Measurements from ENCODE around the gene APLF.
"Not testable (repeated sequence)": the region's sequence is repeated elsewhere in the genome, so short reads cannot be mapped to it uniquely, and the experiment has no call there.

The APLF gene

DNA sequence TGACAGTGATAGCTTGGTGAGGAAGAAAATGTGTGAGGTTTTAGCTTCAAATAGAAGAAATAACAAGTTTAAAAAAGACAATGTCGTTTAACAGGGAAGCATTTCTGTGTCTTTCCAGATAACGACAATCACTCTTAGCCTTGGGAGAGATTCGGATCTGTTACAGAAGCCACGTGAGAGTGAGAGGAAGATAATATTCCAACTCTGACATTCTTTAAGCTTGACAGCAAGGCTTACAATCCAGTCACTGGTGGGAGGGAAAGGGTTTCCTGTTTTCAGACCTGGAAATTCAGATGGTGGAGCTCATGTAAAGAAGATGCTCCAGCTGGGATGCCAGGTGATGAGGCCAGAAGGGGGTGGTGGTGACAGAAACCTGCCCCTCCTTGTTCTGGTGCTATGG, 31.1 kb upstream of the APLF start:
- Mint-ChIP-seq H3K27me3 (ENCODE audit: low read depth) (no peaks in the 10 kb centered on the region), H3K4me3 (peak overlapping the region in 1 of 3 experiments; percentile 34), H3K27ac (peak overlapping the region; percentile 41 to 83 (median 51)), H3K36me3 (ENCODE audit: low read depth) (no peaks in the 10 kb centered on the region), H3K9me3 (no peaks in the 10 kb centered on the region), H3K4me1 (peaks cover 45% of the 10 kb centered on the region)
- TF ChIP-seq, protein P1, sequence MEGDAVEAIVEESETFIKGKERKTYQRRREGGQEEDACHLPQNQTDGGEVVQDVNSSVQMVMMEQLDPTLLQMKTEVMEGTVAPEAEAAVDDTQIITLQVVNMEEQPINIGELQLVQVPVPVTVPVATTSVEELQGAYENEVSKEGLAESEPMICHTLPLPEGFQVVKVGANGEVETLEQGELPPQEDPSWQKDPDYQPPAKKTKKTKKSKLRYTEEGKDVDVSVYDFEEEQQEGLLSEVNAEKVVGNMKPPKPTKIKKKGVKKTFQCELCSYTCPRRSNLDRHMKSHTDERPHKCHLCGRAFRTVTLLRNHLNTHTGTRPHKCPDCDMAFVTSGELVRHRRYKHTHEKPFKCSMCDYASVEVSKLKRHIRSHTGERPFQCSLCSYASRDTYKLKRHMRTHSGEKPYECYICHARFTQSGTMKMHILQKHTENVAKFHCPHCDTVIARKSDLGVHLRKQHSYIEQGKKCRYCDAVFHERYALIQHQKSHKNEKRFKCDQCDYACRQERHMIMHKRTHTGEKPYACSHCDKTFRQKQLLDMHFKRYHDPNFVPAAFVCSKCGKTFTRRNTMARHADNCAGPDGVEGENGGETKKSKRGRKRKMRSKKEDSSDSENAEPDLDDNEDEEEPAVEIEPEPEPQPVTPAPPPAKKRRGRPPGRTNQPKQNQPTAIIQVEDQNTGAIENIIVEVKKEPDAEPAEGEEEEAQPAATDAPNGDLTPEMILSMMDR (IDR thresholded peaks at IDR 0.05; ENCODE audit: unreplicated experiment in 3 of 3): no peak

DNA sequence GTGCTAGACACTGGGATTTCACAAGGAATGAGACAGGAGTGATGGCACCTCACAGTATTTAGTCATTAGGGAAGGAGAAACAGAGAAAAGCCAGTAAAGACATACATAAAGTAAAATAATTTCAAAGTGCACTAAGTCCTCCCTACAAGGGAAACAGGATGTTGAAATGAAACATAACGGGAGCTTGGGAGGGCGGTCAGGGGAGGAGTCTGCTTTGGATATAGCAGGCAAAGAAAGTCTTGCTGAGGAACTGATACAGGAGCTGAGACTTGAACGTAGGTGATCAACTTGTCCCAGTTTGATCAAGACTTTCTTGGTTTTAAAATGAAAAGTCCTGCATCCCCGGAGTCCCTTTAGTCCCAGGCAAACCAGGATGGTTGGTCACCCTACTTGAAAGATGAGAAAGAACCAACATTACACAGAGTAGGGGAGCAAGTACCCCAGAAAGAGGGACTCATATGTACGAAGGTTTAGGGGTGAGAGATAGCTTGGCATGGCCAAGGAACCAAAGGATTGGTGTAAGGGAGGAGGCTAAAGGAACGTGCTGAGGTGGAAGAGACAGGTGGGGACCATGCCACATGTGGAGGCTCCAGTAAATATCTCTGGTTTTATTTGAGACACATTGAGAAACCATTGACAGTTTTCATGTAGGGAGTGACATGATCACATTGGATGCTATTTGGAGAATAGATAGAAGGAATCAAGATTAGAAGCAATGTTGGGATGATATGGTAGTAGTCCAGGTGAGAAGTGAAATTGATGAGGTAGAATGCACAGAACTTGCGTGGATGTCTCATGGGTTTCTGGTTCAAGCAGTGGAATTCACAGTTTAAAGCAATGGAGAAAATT, 28.7 kb upstream of the APLF start:
- H3K9me3 Mint-ChIP-seq: no peaks in the 10 kb centered on the region
- H3K36me3 Mint-ChIP-seq (ENCODE audit: low read depth): no peaks in the 10 kb centered on the region
- H3K27me3 Mint-ChIP-seq (ENCODE audit: low read depth): no peaks in the 10 kb centered on the region
- peak overlapping the region; percentile 38 to 76 (median 59) for H3K27ac Mint-ChIP-seq
- TF ChIP-seq, protein P1 (IDR thresholded peaks at IDR 0.05; ENCODE audit: unreplicated experiment in 3 of 3): no peak
- peaks cover 51% of the 10 kb centered on the region for H3K4me1 Mint-ChIP-seq
- peak overlapping the region in 1 of 3 experiments; percentile 23 for H3K4me3 Mint-ChIP-seq

DNA sequence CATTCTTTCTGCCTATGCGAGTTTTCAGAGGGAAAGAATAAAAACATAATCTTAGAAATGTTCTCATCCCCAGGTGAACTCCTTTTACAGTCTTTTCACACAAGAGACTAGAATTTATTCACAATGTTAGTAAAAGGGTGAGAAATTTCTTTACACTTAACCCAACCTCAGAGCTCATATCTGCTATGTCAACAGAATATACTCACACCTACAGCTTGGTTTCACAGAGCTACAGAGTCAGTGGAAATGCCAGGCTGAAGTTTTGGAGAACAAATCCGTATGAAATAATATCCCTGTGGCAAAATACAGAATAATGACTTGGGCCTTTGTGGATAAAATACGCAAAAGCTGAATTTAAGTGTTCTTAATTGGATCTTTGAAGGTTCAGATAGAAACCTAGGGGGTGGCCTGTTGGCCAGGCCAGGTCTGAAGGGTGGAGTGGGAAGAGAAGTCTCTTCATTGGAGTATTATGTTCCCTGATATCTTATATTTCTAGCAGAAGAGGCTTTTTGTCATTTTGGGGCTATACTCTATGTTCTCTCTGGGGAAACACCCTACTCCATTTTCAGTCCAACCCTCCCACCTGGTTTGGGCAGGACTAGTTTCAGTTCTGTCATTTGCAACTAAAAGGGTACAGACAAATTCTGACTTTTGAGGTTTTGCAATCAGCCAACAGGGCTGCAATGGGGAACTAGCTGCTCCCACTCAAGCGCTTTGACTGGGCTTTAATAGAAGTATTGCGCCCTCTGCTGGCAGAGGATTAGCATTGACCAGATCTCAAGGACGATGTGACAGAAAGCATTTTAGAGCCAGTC, 26.0 kb upstream of the APLF start:
- Mint-ChIP-seq H3K27ac (peak overlapping the region in 2 of 3 experiments; percentile 58 to 62), H3K4me1 (peaks cover 37% of the 10 kb centered on the region), H3K27me3 (ENCODE audit: low read depth) (no peaks in the 10 kb centered on the region), H3K4me3 (no peak overlapping the region), H3K36me3 (ENCODE audit: low read depth) (no peaks in the 10 kb centered on the region), H3K9me3 (no peaks in the 10 kb centered on the region)
- TF ChIP-seq, protein P1 (IDR thresholded peaks at IDR 0.05; ENCODE audit: unreplicated experiment in 3 of 3): peak; percentile 92 to 95 (median 92)

DNA sequence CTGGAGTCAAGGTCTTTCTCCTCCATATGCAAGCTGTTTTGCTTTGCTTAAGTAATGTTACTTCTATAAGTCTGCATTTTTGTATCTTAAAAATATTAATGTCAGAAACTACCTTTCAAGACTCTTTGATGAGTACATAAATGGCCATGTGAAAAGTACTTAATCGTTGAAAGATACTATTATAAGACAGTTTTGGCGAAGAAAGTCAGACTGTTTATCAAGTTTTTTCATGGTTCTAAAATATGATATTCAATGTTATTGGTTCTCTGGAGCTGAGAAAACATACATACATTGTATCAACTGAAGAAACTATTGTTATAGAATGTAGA, 25.4 kb upstream of the APLF start:
- no peaks in the 10 kb centered on the region for H3K27me3 Mint-ChIP-seq (ENCODE audit: low read depth)
- peak overlapping the region in 1 of 3 experiments; percentile 62 for H3K27ac Mint-ChIP-seq
- peaks cover 32% of the 10 kb centered on the region for H3K4me1 Mint-ChIP-seq
- TF ChIP-seq, protein P1 (IDR thresholded peaks at IDR 0.05; ENCODE audit: unreplicated experiment in 3 of 3): no peak
- no peaks in the 10 kb centered on the region for H3K36me3 Mint-ChIP-seq (ENCODE audit: low read depth)
- H3K9me3 Mint-ChIP-seq: peaks cover 1% of the 10 kb centered on the region
- no peak overlapping the region for H3K4me3 Mint-ChIP-seq

DNA sequence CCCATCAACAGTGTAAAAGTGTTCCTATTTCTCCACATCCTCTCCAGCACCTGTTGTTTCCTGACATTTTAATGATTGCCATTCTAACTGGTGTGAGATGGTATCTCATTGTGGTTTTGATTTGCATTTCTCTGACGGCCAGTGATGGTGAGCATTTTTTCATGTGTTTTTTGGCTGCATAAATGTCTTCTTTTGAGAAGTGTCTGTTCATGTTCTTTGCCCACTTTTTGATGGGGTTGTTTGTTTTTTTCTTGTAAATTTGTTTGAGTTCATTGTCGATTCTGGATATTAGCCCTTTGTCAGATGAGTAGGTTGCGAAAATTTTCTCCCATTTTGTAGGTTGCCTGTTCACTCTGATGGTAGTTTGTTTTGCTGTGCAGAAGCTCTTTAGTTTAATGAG, 21.0 kb upstream of the APLF start:
- not testable (repeated sequence) for H3K4me1 Mint-ChIP-seq; H3K27me3 Mint-ChIP-seq (ENCODE audit: low read depth); H3K36me3 Mint-ChIP-seq (ENCODE audit: low read depth); H3K4me3 Mint-ChIP-seq; H3K9me3 Mint-ChIP-seq; H3K27ac Mint-ChIP-seq

DNA sequence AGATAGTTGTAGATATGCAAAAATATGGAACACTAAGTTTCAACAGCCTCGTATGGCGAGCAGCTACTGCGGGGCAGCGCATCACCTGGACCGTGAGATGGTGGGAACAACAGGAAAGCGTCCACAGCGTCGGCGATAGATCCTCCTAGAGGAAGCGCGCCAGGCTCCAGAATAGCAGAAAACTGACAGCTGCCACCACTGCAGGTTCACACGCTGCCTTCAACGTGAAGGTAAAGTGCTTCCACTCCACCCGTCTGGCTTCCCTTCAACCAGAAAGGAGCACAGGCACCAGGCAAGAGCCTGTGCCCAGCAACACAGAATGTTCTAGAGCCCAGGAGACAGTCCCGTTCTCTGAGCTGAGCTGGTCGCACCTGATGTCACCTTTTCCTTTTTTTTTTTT, 20.3 kb upstream of the APLF start:
- no peak overlapping the region for H3K4me3 Mint-ChIP-seq
- no peaks in the 10 kb centered on the region for H3K4me1 Mint-ChIP-seq
- H3K27ac Mint-ChIP-seq: no peak overlapping the region
- H3K9me3 Mint-ChIP-seq: peaks cover 3% of the 10 kb centered on the region
- H3K27me3 Mint-ChIP-seq (ENCODE audit: low read depth): peaks cover 4% of the 10 kb centered on the region
- H3K36me3 Mint-ChIP-seq (ENCODE audit: low read depth): no peaks in the 10 kb centered on the region
- TF ChIP-seq, protein P1 (IDR thresholded peaks at IDR 0.05; ENCODE audit: unreplicated experiment in 3 of 3): no peak

Measured in nephron (organoid).